ENCODE results near the gene AKAP5. TPM values are rescaled to one million over a fixed set of nuclear protein-coding genes. Genes with fewer than 3 reads are reported as not detected.

The AKAP5 gene
- total and polyA plus RNA-seq, 2 of the 13 experiments (the other 11 are each of a cell fraction or from before 2014, with no cell fraction given), result 0.18 to 1.5 TPM

DNA sequence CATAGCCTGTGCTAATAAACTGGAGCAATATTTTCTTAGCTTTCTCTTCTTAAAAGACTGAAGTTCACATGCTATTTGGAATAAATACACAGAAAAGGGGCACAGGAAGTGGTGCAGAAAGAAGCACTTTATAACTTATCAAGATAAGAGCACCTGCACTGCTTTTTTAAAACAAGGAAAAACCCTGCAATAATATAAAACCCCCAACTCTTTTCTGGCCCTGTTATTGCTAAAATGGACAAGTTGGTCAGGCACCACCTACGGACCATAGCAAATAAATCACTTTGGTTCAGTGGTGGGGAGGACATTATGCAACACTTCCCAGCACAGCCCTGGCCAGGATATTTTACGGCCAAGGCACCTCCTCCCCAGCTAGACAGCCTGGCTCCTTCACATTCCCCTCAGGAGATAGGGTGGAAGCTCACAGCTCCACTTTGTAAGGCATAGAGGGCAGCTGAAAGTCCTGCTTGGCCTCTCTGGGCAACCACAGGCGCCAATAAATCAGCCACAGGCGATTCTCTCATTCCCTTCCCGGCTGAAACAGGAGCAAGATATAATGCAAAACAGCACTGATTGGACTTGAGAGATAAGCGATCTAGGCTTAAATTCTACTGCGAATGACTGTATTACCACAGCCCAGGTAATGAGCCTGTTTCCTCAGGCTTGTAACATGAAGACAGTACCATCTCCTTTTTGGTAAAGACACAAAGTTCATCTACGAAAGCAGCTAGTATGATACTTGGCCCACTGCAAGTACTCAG, 36.3 kb downstream of the AKAP5 start (continued):
- TF ChIP-seq, protein P1, sequence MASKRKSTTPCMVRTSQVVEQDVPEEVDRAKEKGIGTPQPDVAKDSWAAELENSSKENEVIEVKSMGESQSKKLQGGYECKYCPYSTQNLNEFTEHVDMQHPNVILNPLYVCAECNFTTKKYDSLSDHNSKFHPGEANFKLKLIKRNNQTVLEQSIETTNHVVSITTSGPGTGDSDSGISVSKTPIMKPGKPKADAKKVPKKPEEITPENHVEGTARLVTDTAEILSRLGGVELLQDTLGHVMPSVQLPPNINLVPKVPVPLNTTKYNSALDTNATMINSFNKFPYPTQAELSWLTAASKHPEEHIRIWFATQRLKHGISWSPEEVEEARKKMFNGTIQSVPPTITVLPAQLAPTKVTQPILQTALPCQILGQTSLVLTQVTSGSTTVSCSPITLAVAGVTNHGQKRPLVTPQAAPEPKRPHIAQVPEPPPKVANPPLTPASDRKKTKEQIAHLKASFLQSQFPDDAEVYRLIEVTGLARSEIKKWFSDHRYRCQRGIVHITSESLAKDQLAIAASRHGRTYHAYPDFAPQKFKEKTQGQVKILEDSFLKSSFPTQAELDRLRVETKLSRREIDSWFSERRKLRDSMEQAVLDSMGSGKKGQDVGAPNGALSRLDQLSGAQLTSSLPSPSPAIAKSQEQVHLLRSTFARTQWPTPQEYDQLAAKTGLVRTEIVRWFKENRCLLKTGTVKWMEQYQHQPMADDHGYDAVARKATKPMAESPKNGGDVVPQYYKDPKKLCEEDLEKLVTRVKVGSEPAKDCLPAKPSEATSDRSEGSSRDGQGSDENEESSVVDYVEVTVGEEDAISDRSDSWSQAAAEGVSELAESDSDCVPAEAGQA (IDR thresholded peaks at IDR 0.05; ENCODE audit: low read depth), result no peak
- TF ChIP-seq, protein P1 (CRISPR knock-in tag; IDR thresholded peaks at IDR 0.05; ENCODE audit: borderline replicate concordance), result no peak
- TF ChIP-seq, protein P2, sequence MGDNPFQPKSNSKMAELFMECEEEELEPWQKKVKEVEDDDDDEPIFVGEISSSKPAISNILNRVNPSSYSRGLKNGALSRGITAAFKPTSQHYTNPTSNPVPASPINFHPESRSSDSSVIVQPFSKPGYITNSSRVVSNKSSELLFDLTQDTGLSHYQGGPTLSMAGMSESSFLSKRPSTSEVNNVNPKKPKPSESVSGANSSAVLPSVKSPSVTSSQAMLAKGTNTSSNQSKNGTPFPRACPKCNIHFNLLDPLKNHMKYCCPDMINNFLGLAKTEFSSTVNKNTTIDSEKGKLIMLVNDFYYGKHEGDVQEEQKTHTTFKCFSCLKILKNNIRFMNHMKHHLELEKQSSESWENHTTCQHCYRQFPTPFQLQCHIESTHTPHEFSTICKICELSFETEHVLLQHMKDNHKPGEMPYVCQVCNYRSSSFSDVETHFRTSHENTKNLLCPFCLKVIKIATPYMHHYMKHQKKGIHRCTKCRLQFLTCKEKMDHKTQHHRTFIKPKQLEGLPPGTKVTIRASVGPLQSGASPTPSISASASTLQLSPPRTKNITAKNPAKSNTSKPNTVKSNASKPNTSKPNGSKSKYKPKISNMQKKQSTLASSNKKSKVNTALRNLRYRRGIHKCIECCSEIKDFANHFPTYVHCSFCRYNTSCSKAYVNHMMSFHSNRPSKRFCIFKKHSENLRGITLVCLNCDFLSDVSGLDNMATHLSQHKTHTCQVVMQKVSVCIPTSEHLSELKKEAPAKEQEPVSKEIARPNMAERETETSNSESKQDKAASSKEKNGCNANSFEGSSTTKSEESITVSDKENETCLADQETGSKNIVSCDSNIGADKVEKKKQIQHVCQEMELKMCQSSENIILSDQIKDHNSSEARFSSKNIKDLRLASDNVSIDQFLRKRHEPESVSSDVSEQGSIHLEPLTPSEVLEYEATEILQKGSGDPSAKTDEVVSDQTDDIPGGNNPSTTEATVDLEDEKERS (CRISPR knock-in tag; IDR thresholded peaks at IDR 0.05), result no peak
- TF ChIP-seq, protein P3, sequence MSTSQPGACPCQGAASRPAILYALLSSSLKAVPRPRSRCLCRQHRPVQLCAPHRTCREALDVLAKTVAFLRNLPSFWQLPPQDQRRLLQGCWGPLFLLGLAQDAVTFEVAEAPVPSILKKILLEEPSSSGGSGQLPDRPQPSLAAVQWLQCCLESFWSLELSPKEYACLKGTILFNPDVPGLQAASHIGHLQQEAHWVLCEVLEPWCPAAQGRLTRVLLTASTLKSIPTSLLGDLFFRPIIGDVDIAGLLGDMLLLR (CRISPR knock-in tag; IDR thresholded peaks at IDR 0.05), result no peak
- TF ChIP-seq PCBP2 (optimal IDR thresholded peaks at IDR 0.05; ENCODE audit: low read depth, low read length, poor library complexity, severe bottlenecking) (no peak), RBAK (CRISPR knock-in tag; IDR thresholded peaks at IDR 0.05) (no peak), TBX3 (IDR thresholded peaks at IDR 0.05; ENCODE audit: borderline replicate concordance) (no peak), KDM5A (IDR thresholded peaks at IDR 0.05; ENCODE audit: borderline replicate concordance, low read length) (no peak), KMT2B (CRISPR knock-in tag; IDR thresholded peaks at IDR 0.05) (0 out of 2 replicates have a peak, but pooled peaks have one; percentile 33), POGZ (CRISPR knock-in tag; IDR thresholded peaks at IDR 0.05) (no peak), HNF4G (IDR thresholded peaks at IDR 0.05; ENCODE audit: borderline replicate concordance, low read depth, low read length) (no peak), HNF4G (CRISPR knock-in tag; IDR thresholded peaks at IDR 0.05; ENCODE audit: borderline replicate concordance, low read depth) (no peak)
- TF ChIP-seq, protein P4, sequence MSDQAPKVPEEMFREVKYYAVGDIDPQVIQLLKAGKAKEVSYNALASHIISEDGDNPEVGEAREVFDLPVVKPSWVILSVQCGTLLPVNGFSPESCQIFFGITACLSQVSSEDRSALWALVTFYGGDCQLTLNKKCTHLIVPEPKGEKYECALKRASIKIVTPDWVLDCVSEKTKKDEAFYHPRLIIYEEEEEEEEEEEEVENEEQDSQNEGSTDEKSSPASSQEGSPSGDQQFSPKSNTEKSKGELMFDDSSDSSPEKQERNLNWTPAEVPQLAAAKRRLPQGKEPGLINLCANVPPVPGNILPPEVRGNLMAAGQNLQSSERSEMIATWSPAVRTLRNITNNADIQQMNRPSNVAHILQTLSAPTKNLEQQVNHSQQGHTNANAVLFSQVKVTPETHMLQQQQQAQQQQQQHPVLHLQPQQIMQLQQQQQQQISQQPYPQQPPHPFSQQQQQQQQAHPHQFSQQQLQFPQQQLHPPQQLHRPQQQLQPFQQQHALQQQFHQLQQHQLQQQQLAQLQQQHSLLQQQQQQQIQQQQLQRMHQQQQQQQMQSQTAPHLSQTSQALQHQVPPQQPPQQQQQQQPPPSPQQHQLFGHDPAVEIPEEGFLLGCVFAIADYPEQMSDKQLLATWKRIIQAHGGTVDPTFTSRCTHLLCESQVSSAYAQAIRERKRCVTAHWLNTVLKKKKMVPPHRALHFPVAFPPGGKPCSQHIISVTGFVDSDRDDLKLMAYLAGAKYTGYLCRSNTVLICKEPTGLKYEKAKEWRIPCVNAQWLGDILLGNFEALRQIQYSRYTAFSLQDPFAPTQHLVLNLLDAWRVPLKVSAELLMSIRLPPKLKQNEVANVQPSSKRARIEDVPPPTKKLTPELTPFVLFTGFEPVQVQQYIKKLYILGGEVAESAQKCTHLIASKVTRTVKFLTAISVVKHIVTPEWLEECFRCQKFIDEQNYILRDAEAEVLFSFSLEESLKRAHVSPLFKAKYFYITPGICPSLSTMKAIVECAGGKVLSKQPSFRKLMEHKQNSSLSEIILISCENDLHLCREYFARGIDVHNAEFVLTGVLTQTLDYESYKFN (CRISPR knock-in tag; conservative IDR thresholded peaks at IDR 0.05), result peak; percentile 35; the same call in 1 of the 2 replicates

All from HepG2 (cell line).